NCI-H1694 treated with DMSO at 0.1 percent for 48 hours (cell line): ENCODE measurements around the gene SLC7A5.
A peak's percentile ranks its signal among the peaks of the same experiment; 100 is the strongest.
"Not testable (repeated sequence)": the region's sequence is repeated elsewhere in the genome, so short reads cannot be mapped to it uniquely, and the experiment has no call there.

Source experiments
- DNase-seq: peaks from one replicate; lab custom pipeline; 2025; lab: John Stamatoyannopoulos, UW

Gene SLC7A5

DNA sequence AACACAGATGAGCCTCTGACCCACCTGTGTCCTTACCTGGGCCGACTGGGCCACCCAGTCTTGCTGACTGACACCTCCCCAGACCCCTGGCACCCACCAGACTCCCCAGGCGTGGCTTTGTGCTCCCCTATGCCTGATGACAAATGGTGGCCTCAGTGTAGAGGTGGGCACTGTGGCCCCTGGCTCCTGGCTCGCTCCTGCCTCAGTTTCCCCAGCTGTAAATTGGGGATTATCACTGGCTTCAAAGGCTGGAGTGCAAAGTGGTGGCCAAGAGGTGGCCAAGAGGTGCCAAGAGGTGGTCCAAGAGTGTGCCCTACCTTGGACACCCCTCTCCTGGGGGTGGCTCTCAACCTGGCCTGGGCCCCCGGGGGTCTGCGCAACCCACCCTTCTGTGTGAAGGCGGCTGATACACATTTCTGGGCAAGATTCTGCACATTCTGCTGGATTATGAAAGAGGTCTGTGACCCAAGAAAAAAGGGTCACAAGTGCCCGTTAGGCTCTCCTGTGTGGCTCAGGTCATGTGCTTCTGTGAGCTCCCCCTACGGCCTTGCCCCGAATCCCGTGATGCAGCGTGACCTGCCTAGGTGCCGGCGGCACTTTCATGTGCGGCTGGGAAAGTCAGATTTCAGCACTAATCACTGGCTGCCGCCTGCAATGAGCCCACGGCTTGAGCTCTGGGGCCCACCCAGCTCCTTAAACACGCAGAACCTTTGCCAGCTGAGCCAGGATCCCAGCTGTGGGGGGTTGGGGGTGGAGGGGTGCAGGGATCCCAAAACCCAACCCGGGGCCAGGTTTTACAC is 7.8 kb downstream of the SLC7A5 start:
- not testable (repeated sequence) for DNase-seq

DNA sequence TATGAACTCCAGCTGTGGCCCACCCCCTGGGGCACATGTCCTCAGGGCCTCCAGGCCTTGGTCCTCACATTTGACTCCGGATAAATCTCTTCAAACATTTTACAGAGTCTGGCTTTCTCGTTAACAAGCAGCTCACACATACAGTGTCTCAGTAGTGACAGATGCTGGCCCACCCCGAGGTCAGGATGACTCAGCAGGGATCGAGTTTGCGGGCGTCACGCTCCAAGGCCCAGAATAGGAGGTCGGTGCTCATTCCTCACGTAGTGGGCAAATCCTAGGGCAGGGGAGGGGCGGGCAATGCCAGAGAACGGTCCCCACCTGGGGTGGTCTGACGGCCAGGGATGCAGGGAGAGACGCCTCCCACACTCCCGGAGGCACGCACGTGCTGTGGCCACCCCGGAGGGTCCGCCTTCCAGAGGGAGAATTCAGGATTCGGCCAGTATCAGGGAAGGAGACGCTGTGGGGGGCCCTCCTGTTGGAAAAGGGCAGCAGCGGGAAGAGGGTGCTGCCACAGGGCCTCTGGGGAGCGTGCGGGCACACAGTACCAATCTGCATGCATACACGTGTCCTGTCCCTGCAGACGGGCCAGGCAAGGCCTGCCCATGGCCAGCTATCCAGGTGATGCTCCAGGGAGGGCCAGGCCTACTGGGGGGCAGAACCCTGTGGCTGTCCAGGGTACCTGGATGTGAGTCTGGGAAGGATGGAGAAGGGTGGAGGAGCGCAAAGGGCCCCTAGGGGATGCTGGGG is 8.6 kb downstream of the SLC7A5 start:
- DNase-seq: no peak

DNA sequence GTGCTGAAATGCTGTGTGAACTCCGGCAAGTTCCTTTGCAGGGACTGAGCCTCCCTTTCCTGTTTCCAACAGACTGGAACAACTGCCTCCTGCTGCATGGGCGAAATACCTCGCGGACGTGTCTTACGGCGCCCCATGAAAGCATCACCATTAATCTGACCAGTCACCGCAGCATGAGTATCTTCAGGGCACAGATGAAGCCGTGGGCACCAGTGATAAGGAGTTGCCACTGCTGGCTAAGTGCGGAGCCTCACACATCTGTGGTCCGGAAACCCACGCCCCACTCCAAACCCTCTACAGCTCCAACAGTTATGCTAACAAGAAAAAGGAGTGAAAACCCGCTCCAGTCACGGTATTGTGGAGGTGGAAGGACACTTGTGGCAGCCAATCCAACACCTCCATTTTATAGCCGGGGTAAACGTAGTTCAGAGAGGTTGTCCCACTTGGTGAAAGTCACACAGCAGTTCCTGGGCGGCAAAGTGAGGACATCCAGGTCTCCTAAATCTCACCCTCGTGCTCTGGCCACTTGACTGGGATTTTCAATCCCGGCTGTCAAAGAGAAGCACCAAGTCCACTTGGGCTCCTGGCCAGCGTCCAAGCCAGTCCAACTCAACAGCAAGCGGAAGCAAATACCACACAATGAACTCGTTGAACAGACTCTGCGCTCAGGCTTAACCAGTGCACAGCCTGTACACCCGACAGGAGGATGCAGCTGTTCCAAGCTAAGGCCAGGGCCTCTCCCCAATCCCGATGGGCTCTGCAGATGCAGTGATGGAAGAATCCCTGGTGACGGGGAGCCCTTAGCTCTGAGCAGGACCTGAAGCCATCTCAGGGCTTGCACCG is 10.9 kb downstream of the SLC7A5 start:
- not testable (repeated sequence) for DNase-seq

DNA sequence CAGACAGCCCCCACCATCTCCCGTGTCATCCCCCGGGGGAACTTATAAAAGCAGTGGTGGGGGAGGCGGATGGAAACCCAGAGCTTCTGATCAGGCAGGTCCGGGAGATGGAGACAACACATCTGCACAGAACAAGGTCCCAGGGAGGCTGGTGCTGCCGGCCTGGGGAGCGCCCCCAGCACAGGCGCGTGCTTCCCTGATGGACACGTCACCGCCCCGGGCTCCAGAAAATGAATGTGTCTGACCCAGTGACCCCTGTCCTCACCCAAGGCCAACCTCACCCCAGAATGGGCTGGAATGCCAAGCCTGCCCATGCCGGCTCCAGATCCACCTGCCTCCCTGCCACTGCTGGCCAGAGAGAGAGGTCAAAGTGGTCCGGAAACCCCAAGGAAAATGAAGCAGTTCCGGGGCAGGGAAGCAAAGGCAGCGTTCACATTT is 12.5 kb downstream of the SLC7A5 start:
- no peak for DNase-seq

DNA sequence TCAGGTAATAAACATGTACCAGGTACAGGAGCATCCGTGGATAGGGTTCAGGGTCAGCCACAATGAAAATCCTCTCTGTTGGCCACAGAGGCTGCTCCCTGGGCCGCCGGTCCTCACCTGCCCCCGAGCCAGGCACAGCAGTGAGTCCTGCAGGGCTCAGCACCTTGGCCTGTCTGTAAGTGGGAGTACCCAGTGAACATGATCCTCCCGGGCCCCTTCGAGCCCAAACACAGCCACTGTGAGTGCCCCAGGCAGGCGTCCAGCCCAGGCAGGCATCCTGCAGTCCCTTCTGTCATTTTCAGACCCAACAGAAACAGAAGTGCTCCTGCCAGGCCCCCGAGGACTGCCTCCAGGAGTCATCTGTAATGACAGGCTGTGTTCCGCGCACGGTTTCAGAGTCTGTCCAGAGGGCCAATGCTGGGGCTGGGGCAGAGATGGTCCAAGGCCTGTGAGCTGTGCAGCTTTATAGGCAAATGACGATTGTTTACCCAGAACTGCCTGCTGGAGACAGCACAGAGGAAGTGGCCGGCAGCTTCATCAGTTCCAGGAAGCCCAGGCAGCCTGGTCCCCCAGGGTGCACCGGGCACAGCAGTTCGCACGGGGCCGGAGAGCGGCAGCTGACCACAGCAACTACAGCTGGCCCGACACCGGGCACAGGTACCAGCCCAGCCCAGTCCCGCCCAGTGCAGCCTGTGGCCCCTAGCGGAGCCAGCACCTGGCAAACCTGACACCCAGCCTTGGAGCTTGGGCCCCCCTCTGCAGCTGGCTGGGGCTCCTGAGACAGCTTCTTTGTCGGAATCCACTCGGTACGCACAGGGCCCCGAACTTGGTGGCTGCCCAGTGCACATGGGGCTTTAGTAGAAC is 13.2 kb downstream of the SLC7A5 start:
- no peak for DNase-seq

DNA sequence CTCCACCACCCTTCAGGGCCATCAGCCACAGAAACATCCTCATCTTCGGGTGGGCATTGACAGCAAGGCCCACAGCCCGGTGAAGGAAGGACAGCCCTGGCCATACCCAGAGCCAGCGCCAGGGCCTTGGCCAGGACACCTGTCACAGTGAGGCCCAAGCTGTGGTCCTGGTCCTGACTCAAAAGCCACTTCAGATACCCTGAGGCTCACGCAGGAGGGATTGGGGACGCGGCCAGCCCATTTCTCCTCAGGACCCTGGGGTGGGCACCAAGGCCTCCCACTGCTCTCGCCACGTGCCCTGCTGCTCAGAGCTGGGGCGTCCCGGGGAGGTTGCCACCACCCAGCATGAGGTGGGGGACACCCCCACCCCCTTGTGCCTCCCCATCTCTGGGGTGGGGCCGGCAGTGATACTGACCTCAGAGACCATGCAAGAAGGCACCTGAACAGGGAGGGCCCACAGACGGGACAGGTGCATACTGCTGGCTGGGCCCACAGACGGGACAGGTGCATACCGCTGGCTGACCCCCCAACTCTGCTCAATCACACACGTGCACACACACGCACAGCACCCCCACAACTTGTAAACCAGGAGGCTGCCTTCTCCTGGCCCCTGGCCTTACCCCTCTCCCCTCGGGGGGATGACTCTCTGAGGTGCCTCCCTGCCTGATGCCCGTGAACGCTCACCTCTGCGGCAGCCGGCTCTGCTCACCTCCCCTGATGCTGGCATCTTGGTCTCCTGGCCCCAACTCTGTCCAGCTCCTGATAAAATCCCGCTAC is 14.2 kb downstream of the SLC7A5 start:
- DNase-seq: no peak

DNA sequence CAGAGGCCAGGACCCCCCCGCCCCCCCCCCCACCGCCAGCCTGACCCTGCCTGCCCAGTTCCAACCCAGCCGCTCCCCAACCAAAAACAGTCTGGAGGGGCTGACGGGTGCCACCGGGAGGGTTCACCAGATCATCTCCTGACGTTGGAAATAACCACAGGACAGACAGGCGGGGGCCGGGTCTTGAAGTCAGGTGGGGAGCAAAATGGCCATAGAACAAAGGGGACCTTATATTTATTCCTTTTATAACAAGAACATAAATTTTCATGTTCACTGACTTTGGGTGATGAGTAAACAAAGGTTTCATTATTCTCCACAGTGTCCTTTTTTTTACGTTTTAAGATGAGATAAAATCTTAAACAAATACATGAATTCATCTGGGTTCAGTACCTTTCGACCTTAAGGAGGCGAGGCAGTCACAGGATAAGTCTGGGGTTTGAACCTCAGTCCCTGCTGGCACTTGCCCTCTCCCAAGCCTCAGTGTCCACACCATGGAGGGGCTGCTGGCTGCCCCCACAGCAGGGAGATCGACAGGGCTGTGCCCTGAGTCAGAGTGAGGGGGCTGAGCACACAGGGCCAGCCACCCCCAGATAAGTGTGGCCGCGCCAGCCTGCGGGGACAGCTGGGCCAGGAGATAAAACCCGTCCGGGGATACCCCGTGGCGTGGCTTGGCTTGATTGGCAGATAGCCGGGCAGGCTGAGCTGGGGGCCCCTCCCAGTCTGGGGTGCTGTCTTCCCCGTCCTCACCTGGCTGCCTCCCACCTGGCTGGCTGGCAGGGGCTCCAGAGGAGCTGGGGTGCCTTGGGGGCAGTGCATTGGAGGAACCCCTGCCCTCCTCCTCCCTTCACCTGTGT is 15.0 kb downstream of the SLC7A5 start:
- no peak for DNase-seq

DNA sequence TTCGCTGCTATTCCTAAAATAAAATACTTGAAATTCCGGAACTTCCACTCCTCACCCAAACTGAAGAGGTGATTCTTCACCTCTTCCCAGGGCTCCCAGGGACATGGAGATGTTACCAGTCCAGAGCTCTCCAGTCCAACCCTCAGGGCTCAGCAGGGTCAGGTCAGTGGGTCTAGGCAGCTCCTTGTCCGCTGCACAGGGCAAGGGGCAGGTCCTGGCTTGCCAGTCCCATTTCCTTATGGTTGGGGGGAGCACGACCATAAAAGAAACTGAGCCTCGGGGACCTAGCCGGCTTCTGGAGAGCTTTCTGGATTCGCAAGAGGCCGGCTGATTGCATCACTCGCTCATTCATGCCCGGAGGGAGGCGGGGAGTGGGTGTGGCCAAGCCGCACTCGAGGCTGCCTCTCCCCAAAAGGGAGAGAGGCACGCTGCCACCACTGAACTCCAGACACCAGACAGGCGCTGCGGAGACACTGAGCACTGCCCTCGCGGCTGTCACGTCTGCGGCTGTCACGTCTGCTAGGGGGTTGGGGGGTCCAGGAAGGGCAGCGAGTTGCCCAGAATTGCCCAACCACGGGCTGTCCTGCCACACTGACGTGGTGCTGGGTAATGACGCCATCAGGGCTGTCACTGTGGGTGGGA is 15.8 kb downstream of the SLC7A5 start:
- peak; percentile 55 for DNase-seq

DNA sequence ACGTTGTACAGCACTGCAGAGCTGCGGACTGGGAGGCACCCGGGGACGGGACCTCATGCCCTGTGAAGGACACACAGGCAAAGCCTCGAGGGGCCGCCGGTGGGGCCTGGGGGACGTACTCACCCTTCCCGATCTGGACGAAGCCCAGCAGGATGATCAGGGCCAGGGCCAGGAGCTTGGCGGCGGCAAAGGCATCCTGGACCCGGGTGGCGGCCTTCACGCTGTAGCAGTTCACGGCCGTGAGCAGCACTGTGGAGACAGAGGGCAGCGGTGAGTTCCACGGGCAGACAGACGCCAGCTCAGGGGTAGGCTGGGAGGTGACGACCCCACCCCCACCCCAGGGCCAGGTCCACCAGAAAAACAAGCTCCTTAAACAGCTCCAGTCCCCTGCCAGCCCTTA is 17.7 kb downstream of the SLC7A5 start:
- no peak for DNase-seq

DNA sequence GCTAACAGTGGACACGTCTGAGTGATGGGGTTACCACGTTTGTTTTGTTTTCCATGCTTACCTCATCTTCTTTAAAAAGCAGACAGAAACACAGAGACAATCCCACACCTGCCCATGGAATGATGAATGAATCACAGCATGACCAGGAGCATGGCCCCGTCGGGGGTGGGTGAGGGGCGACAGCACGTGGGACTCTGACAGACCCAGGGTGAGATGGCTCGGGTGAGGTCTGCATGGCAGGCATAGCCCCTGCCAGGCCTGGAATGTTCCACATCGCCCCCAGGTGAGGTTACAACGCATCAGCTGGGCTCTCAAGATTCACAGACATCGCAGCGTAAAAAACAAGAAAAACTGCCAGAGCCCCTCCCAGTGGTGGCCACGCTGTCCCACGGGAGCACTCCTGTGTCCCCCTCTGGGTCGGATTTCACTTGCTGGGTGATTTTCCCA is 18.1 kb downstream of the SLC7A5 start:
- no peak for DNase-seq

DNA sequence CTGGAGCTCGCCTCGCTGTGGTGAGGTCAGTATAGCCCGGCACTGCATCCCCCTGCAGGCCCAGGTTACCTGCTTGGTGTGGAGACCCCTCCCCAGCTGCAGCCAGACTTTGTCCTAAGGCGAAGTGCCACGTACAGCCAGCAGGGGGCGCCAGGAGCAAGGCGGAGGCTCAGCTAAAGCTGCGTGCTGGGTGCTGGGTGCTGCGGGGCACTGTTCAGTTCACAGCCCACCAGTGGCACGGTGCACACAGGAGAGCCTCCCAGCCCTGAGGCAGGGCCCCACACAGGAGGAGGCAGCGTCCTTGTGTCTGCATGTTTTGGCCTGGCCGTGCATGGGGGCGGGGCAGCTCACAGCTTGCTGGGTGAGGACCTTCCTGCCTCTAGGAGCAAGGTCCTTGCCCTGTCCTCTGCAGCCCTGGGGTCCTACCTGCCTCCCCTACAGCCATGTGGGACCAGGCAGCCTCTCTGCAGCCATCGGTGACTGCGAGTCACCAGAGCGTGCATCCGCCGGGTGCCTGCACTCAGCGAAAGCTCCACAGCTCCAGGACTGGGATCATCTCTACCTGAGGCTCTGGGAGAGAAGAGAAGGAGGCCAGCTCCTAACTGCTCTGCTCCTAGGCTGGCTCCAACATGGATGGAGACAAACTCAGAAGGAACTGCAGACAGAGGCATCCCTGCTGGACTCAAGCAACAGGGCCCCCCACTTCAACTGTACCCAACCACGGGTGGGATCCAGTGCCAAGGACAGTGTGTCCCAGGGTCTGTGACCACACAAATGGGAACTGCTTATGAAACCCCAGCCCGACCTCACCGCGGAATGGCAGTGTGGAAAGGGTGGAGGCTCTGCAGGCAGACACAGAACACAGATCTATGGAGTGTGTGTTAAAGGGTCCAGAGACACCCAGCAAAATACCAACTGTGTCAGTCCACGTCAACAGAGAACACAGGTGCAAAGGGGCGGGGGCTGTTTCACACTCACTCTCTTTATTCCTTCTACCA is 19.0 kb downstream of the SLC7A5 start:
- peak; percentile 26 for DNase-seq

DNA sequence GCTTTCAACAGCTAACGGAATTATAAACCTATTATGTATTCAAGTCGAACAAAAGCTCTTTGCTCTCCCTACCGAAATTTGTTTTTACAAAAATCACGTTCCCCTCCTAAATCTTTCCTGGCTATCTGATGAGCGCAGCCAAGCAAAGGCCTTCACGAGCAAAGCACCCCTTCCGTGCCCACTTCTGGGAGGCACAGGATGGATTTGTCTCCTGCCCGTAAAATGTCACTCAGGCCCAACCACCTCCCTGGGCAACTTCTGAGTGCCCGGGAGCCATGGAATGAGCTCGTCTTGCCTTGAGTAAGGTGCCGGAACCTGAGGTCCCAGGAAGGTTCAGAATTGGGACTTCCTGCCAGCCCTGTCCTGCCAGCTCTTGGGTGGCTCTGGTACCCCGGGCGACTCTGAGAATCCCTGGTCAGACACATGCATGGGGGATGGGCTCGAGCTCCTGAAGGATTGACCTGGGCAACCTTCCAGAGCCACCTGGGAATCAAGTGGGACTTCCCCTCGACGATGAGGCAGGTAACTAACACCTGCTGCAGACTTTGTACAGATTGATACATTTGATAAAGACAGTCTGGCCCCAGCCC is 19.8 kb downstream of the SLC7A5 start:
- no peak for DNase-seq

DNA sequence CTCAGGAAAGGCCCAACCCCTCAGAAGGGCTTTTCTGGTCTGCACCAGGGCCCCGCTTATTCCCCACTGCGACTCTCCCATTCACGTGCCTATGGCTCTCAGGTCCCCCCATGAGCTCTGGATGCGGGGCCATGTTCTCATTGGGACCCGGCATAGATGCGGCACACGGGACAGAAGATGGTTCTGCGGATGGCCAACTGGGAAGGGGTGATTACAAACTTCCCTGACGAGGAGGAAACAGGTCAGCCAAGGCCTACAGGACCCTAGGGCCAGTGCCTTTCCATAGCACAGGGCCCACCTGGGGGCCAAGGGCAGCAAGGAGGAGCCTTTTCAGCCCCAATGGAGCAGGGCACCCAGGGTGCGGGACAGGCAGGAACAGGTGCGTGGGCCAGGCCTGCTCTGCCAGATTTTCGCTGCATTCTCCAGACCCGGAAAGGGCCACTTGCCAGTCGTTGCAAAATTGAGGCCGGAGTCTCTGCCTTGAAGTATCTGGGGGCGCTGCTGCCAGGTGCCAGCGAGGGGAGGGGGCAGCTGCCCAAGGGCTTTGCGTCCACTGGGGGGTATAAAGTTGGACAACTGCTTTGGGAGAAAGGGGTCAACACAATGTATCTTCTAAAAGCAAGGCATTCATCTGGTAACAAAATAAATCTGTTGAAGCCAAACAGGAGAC is 20.5 kb downstream of the SLC7A5 start:
- DNase-seq: no peak

DNA sequence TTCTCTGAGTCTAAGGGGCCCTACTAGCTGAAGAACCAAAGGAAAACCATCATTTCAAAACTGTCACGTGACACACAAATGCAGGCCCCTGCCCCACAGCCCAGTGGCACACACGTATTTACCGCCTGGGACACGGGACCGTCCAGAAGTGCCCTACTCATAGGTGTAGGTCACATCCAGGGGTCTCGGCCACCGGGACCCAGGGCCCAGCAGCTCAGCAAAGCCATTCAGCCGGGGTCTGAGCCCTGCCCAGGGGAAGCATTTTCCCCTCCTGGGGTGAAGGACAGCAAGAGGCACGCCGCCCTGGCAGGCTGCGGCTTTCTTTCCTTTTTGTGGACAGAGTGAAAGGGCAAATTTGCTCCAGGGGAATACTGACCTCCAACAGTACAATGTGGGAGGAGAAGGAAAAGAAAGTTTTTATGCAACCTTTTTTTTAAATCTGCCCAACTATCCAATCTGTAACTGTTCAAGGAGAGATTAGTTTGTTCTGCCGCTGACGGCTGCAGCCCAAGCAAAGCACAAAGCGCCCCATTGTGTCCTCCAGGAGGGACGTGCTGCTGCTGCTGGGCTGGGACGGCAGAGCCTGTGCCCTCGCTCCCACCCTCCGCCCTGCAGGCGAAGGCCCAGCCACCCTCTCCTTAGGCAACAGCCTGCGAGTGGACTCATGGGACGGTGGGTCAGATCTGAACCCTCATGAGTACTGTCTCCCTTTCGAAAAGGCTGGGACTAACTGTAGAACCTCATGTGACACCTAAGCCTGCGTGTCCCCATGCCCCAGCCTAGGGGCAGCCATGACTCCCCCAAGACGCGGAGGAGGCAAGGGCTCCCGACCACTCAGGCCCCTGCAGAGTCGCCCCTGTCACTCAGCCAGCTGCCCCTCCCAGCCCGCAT is 21.3 kb downstream of the SLC7A5 start:
- DNase-seq: no peak

DNA sequence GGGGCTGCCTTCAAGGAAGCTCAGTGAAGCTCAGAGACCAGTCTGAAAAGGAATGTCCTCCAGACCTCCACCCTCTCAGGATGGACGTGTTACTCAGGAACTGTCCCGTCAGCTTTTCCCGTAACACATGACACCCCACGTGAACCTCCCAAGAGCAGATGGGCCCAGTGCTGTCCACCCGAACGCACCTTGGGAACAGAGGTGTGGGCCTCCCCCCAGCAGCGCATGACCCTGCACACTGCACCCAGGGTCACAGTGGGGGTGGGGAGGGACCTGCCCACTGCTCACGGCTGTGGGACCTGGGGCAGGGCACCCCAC is 21.9 kb downstream of the SLC7A5 start:
- no peak for DNase-seq
